ENCODE results near the gene HAPLN3. TPM values are rescaled to one million over a fixed set of nuclear protein-coding genes. Genes with fewer than 3 reads are reported as not detected.

The HAPLN3 gene
- total and polyA plus RNA-seq, 2 donors (not counting 3 experiments of a cell fraction or from before 2014, with no cell fraction given) = 57.6 to 130 TPM

DNA sequence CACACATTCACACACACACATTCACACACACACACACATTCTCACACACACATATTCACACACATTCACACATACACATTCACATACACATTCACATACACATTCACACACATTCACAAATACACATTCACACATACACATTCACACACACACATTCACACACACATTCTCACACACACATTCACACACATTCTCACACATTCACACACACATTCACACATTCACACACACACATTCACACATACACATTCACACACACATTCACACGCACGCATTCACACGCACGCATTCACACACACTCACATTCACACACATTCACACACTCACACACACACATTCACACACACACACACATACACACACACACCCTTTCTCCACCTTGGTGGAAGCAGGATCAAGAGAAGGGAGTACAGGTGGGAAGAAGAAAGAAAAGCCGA, 5.7 kb upstream of the HAPLN3 start:
- CTCF ChIA-PET = interaction anchor here (0.8 to 2.1 kb wide), 4 partner anchors 22 to 277 kb away, joined by 3 to 9 read pairs (median 3); no protein-coding TSS in a partner anchor

More for the DNA sequence above, 5.7 kb upstream of the HAPLN3 start:
- dilution Hi-C loops (cut with MboI; ENCODE audit: extremely low pct_ligation_motif_present, low sequenced_read_pairs) (no loop called here), intact Hi-C loops (cut with micrococcal nuclease) (no loop called here)
- Histone ChIP-seq H3K9me1 (replicated peaks; ENCODE audit: control insufficient read depth, extremely low read depth, insufficient read depth, low read length) (no peaks in the 10 kb centered on the region), H3K9me3 (replicated peaks; ENCODE audit: control insufficient read depth, insufficient read depth, low read length) (no peaks in the 10 kb centered on the region), H2AFZ (ENCODE audit: low read depth, low read length) (no peak overlapping the region), H4K20me1 (replicated peaks; ENCODE audit: control insufficient read depth, extremely low read depth, insufficient read depth, low read length) (no peaks in the 10 kb centered on the region), H3K4me3 (replicated peaks in 1 of 3; ENCODE audit: insufficient read depth in 1 of 3, low read depth in 1 of 3, low read length in 3 of 3) (no peak overlapping the region), H3K27ac (ENCODE audit: insufficient read depth, low read depth, low read length) (no peak overlapping the region), H3K79me2 (ENCODE audit: control insufficient read depth, insufficient read depth, low read length) (no peaks in the 10 kb centered on the region), H3K4me1 (ENCODE audit: control insufficient read depth, extremely low read depth, insufficient read depth, low read length) (peaks cover 20% of the 10 kb centered on the region), H3K4me2 (ENCODE audit: insufficient read depth, low read length) (no peak overlapping the region), H3K36me3 (ENCODE audit: control insufficient read depth in 2 of 2, extremely low read depth in 1 of 2, insufficient read depth in 2 of 2, low read length in 2 of 2) (no peaks in the 10 kb centered on the region), H3K27me3 (ENCODE audit: control insufficient read depth in 2 of 2, insufficient read depth in 2 of 2, low read length in 2 of 2) (no peaks in the 10 kb centered on the region), H3K9ac (replicated peaks; ENCODE audit: extremely low read depth, insufficient read depth, low read length) (no peak overlapping the region)
- no peak for DNase-seq (ENCODE audit: low read depth, low spot score)
- FAIRE-seq = no peak
- TF ChIP-seq, protein P1, sequence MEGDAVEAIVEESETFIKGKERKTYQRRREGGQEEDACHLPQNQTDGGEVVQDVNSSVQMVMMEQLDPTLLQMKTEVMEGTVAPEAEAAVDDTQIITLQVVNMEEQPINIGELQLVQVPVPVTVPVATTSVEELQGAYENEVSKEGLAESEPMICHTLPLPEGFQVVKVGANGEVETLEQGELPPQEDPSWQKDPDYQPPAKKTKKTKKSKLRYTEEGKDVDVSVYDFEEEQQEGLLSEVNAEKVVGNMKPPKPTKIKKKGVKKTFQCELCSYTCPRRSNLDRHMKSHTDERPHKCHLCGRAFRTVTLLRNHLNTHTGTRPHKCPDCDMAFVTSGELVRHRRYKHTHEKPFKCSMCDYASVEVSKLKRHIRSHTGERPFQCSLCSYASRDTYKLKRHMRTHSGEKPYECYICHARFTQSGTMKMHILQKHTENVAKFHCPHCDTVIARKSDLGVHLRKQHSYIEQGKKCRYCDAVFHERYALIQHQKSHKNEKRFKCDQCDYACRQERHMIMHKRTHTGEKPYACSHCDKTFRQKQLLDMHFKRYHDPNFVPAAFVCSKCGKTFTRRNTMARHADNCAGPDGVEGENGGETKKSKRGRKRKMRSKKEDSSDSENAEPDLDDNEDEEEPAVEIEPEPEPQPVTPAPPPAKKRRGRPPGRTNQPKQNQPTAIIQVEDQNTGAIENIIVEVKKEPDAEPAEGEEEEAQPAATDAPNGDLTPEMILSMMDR (IDR thresholded peaks at IDR 0.05; ENCODE audit: extremely low read depth in 1 of 2, insufficient read depth in 1 of 2, low read depth in 1 of 2, low read length in 2 of 2) = no peak
- no peak for TF ChIP-seq POLR2AphosphoS5 (IDR thresholded peaks at IDR 0.05; ENCODE audit: insufficient read depth, low read depth, low read length)
- TF ChIP-seq JUN (IDR thresholded peaks at IDR 0.05; ENCODE audit: borderline replicate concordance, insufficient read depth, insufficient read length, low read depth) = no peak
- TF ChIP-seq, protein P2, sequence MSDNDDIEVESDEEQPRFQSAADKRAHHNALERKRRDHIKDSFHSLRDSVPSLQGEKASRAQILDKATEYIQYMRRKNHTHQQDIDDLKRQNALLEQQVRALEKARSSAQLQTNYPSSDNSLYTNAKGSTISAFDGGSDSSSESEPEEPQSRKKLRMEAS (IDR thresholded peaks at IDR 0.05; ENCODE audit: insufficient read depth, insufficient read length) = no peak
- no peak for TF ChIP-seq MYC (IDR thresholded peaks at IDR 0.05; ENCODE audit: low read depth, low read length)
- TF ChIP-seq FOS (IDR thresholded peaks at IDR 0.05; ENCODE audit: borderline replicate concordance, insufficient read depth, low read length) = no peak
- TF ChIP-seq GATA2 (IDR thresholded peaks at IDR 0.05; ENCODE audit: insufficient read depth, insufficient read length, low read depth, low read length) = no peak
- TF ChIP-seq EZH2 (IDR thresholded peaks at IDR 0.05; ENCODE audit: borderline replicate concordance, low read depth, low read length, severe bottlenecking) = no peak
- TF ChIP-seq POLR2A (IDR thresholded peaks at IDR 0.05; ENCODE audit: low read depth, low read length) = no peak
- POLR2A ChIA-PET = no interaction called here
- BruUV-seq (replicated peaks) = no TSS peak
